Dendritic cell treated with granulocyte-macrophage colony-stimulating factor and Interleukin-4, amounts not matched to agents 40 ng/mL and 50 ng/mL, for 4 days (primary cell): ENCODE data around the gene CIB4.

Experiments
- H3K27ac Mint-ChIP-seq: one replicate; pipeline ENCODE4 v1.8.0; 2022; ENCODE audit warnings: mild to moderate bottlenecking, mixed read lengths
- H3K27me3 Mint-ChIP-seq: one replicate; pipeline ENCODE4 v1.8.0; 2022; ENCODE audit warnings: mild to moderate bottlenecking, mixed read lengths
- H3K36me3 Mint-ChIP-seq: one replicate; pipeline ENCODE4 v1.8.0; 2022; ENCODE audit warnings: low read depth, mixed read lengths
- H3K4me1 Mint-ChIP-seq: one replicate; pipeline ENCODE4 v1.8.0; 2022; ENCODE audit warnings: low read depth, mixed read lengths
- H3K4me3 Mint-ChIP-seq: one replicate; pipeline ENCODE4 v1.8.0; 2022; ENCODE audit warnings: mild to moderate bottlenecking, moderate library complexity, mixed read lengths
- H3K9me3 Mint-ChIP-seq: one replicate; pipeline ENCODE4 v1.8.0; 2022; ENCODE audit warnings: mixed read lengths
- intact Hi-C: fragments of 100-400 bp; cut with micrococcal nuclease; formaldehyde crosslinking; loops from one replicate; pipeline ENCODE4 v1.15.0; 2022

Gene CIB4

GRCh38 chr2:26557244-26557925 is 83.8 kb downstream of the CIB4 start:
- intact Hi-C loops: no loop called here
- H3K36me3 Mint-ChIP-seq: no peaks in the 10 kb centered on the region
- H3K9me3 Mint-ChIP-seq: no peaks in the 10 kb centered on the region
- no peaks in the 10 kb centered on the region for H3K4me1 Mint-ChIP-seq
- peaks cover 51% of the 10 kb centered on the region for H3K27me3 Mint-ChIP-seq
- H3K27ac Mint-ChIP-seq: no peak overlapping the region
- H3K4me3 Mint-ChIP-seq: no peak overlapping the region

- Mint-ChIP-seq H3K4me3 (no peak overlapping the region), H3K36me3 (no peaks in the 10 kb centered on the region), H3K27ac (no peak overlapping the region), H3K4me1 (no peaks in the 10 kb centered on the region), H3K9me3 (no peaks in the 10 kb centered on the region), H3K27me3 (peaks cover 45% of the 10 kb centered on the region)
- intact Hi-C loops: no loop called here
Observed at GRCh38 chr2:26556309-26557243, 84.6 kb downstream of the CIB4 start.

DNA sequence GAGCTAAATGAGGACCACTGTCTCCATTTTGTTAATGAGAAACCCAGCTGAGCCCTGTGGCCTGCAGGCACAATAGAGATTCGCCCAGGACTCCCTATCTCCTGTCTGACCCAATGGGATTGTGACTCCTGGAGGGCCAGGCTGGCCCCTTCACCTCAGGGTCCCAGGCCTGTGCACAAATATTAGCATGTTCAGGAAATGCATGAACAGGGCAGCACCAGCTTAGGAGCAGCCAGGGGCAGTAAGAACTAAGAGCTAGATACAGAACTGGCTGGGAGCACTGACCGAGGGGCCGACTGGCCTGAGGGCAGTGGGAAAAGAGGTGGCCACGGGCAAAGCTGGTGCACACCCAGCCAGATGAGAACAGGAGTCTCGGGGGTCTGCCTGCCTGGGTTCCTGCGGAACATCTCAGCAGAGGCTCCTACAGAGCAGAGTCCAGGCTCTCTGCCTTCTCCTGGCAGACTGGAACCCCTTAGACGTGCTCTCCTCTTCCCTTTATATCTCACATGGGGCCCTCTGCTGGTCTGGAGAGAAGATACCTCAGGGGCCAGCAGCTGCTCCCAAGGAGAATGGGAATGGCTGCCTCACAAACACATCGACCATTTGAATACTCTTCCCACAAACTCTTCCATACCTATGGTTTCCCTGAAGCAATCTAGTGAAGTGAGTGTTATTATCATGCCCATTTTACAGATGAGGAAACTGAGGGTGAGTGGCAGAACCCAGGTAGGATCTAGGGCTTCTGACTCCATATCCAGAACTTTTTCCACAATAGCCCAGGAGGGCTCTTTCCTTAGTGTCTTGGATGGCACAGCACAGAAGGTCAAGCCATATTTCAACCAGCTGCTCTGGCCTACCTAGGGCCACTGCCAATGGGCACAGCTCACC is 85.7 kb downstream of the CIB4 start:
- Mint-ChIP-seq H3K27ac (no peak overlapping the region), H3K36me3 (no peaks in the 10 kb centered on the region), H3K27me3 (peaks cover 41% of the 10 kb centered on the region), H3K4me3 (no peak overlapping the region), H3K9me3 (no peaks in the 10 kb centered on the region), H3K4me1 (no peaks in the 10 kb centered on the region)
- intact Hi-C loops: no loop called here

DNA sequence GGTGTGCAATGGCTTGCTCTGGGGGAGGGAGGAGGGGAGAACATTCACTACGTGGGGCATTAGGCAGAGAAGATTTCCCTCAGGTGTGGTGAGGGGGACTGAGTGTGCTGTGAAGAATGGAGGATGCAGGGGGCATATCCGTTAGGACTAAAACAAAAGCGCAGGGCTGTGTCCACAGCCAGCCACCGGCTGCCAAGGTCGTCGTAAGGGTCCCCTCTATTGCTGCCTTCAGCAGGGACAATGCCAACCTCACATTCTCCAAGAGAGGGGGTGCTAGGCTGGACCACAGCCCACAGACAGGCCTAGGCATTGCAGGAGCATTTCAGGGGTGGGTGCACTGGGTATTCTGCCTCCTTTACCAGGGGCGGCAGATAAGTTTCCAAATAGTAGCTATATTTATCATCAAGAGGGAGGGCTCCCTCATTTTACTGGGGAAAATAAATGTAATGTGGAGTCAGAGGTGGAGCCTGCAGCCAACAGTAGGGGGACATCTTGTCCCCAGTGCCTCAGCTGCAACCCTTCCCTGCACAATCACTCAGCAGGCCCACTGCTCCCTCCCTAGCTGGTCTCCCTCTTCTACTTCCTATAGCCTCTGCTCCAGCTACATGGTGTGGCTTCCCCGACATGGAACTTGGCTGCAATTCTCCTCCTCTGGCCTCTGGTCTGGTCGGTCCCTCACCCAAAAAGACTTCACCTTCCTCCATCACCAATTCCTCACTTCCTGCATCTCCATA is 88.4 kb downstream of the CIB4 start:
- no peak overlapping the region for H3K4me3 Mint-ChIP-seq
- H3K27me3 Mint-ChIP-seq: peaks cover 20% of the 10 kb centered on the region
- no peaks in the 10 kb centered on the region for H3K36me3 Mint-ChIP-seq
- intact Hi-C loops: no loop called here
- no peaks in the 10 kb centered on the region for H3K9me3 Mint-ChIP-seq
- H3K27ac Mint-ChIP-seq: no peak overlapping the region
- H3K4me1 Mint-ChIP-seq: no peaks in the 10 kb centered on the region

GRCh38 chr2:26550276-26551015 is 90.7 kb downstream of the CIB4 start:
- no peaks in the 10 kb centered on the region for H3K9me3 Mint-ChIP-seq
- no peak overlapping the region for H3K27ac Mint-ChIP-seq
- no peak overlapping the region for H3K4me3 Mint-ChIP-seq
- intact Hi-C loops: no loop called here
- no peaks in the 10 kb centered on the region for H3K36me3 Mint-ChIP-seq
- no peaks in the 10 kb centered on the region for H3K4me1 Mint-ChIP-seq
- H3K27me3 Mint-ChIP-seq: peaks cover 14% of the 10 kb centered on the region

GRCh38 chr2:26542676-26543505 is 98.3 kb downstream of the CIB4 start:
- intact Hi-C loops: no loop called here
- H3K4me3 Mint-ChIP-seq: no peak overlapping the region
- no peaks in the 10 kb centered on the region for H3K9me3 Mint-ChIP-seq
- H3K27me3 Mint-ChIP-seq: peaks cover 13% of the 10 kb centered on the region
- no peaks in the 10 kb centered on the region for H3K4me1 Mint-ChIP-seq
- no peaks in the 10 kb centered on the region for H3K36me3 Mint-ChIP-seq
- H3K27ac Mint-ChIP-seq: no peak overlapping the region

DNA sequence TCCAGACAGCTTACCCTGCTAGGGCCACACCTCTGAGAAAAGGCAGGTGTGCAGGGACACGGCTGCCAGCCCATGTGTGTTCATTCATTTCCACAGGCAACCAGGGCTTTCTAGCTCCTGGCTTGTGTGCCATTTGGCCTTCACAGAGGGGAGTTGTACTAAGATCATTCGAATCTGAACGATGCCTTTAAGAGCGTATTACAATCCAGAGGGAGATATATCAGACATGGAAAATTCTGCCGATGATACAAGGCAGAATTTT is 99.0 kb downstream of the CIB4 start:
- H3K27me3 Mint-ChIP-seq: peaks cover 12% of the 10 kb centered on the region
- no peaks in the 10 kb centered on the region for H3K36me3 Mint-ChIP-seq
- intact Hi-C loops: no loop called here
- H3K4me3 Mint-ChIP-seq: no peak overlapping the region
- H3K4me1 Mint-ChIP-seq: no peaks in the 10 kb centered on the region
- H3K9me3 Mint-ChIP-seq: no peaks in the 10 kb centered on the region
- H3K27ac Mint-ChIP-seq: no peak overlapping the region

- Mint-ChIP-seq H3K4me1 (no peaks in the 10 kb centered on the region), H3K27ac (no peak overlapping the region), H3K36me3 (no peaks in the 10 kb centered on the region), H3K9me3 (no peaks in the 10 kb centered on the region), H3K27me3 (peaks cover 11% of the 10 kb centered on the region), H3K4me3 (no peak overlapping the region)
- intact Hi-C loops: no loop called here
Observed at GRCh38 chr2:26541401-26542193, 99.6 kb downstream of the CIB4 start.

DNA sequence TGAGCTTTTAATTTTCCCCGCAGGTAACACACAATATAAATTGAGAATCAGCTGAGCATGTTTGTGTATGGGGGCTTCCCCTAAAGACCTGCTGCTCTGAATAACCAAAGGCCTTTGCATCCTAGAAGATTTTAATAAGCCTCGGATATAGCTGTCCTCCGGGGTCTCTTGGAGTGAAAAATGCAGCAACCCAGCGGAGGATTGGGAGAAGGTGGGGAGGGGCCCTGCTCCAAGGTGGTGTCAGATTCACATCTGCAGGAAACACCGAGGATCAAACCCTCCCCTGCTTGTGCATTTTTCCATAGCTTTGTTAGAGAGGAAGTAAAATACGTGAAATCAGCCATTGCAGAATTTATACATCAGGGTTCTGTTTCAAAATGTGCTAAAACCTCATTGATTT is 100.2 kb downstream of the CIB4 start:
- no peak overlapping the region for H3K4me3 Mint-ChIP-seq
- H3K27me3 Mint-ChIP-seq: peaks cover 13% of the 10 kb centered on the region
- H3K4me1 Mint-ChIP-seq: no peaks in the 10 kb centered on the region
- H3K27ac Mint-ChIP-seq: no peak overlapping the region
- no peaks in the 10 kb centered on the region for H3K9me3 Mint-ChIP-seq
- no peaks in the 10 kb centered on the region for H3K36me3 Mint-ChIP-seq
- intact Hi-C loops: no loop called here

- Mint-ChIP-seq H3K27ac (no peak overlapping the region), H3K36me3 (no peaks in the 10 kb centered on the region), H3K27me3 (peaks cover 13% of the 10 kb centered on the region), H3K4me3 (no peak overlapping the region), H3K9me3 (no peaks in the 10 kb centered on the region), H3K4me1 (no peaks in the 10 kb centered on the region)
- intact Hi-C loops: no loop called here
Observed at GRCh38 chr2:26540306-26540705, 100.9 kb downstream of the CIB4 start.

- Mint-ChIP-seq H3K27ac (no peak overlapping the region), H3K27me3 (peaks cover 13% of the 10 kb centered on the region), H3K4me3 (no peak overlapping the region), H3K36me3 (no peaks in the 10 kb centered on the region), H3K4me1 (no peaks in the 10 kb centered on the region), H3K9me3 (no peaks in the 10 kb centered on the region)
- intact Hi-C loops: no loop called here
Observed at GRCh38 chr2:26537826-26538475, 103.2 kb downstream of the CIB4 start.
